HepG2 (cell line): ENCODE data around the gene TSPAN9. TPM values are rescaled to one million over a fixed set of nuclear protein-coding genes. Genes with fewer than 3 reads are reported as not detected.

Experiments
- ATF3 ChIP-seq: sonication (generic); formaldehyde crosslinking; IDR thresholded peaks from 2 replicates; pipeline ENCODE4 v1.4.0; 2020; ENCODE audit warnings: missing genetic modification reagents
- LRRFIP1 ChIP-seq: sonication (generic); formaldehyde crosslinking; conservative IDR thresholded peaks from 2 replicates; pipeline ENCODE4 v1.4.0; 2020; ENCODE audit warnings: missing genetic modification reagents
- SNAPC2 ChIP-seq: sonication (generic); formaldehyde crosslinking; IDR thresholded peaks from 2 replicates; pipeline ENCODE4 v1.8.1; 2022; ENCODE audit warnings: mild to moderate bottlenecking, missing genetic modification reagents
- ZIK1 ChIP-seq: sonication (generic); formaldehyde crosslinking; IDR thresholded peaks from 2 replicates; pipeline ENCODE4 v1.5.0; 2020; ENCODE audit warnings: mild to moderate bottlenecking, low read depth, missing genetic modification reagents, borderline replicate concordance
- ZNF501 ChIP-seq: sonication (generic); formaldehyde crosslinking; IDR thresholded peaks from 2 replicates; pipeline ENCODE4 v1.5.1; 2020; ENCODE audit warnings: mild to moderate bottlenecking, moderate library complexity, missing genetic modification reagents
- ZNF574 ChIP-seq: sonication (generic); formaldehyde crosslinking; IDR thresholded peaks from 2 replicates; pipeline ENCODE4 v1.4.0; 2020; ENCODE audit warnings: missing genetic modification reagents
- ZNF781 ChIP-seq: sonication (generic); formaldehyde crosslinking; IDR thresholded peaks from 2 replicates; pipeline ENCODE4 v1.5.1; 2020; ENCODE audit warnings: borderline replicate concordance, mild to moderate bottlenecking, missing genetic modification reagents; ENCODE audit errors: not compliant biosample characterization
- polyA plus RNA-seq, 8 experiments: library from polyadenylated mRNA; depleted of rRNA in 3 of 8; stranded (reverse) in 7 of 8; unstranded in 1 of 8; fragments of >200 nt; fragmentation: Illumina TruSeq in 4 of 8; extraction: Trizol in 4 of 8; gene quantifications; 2 replicates each; pipeline versions ENCODE4 v1.2.1 to v1.2.3, GENCODE V29; 2011 to 2016; ENCODE audit warnings: low read depth in 4 of 8, missing spikeins in 1 of 8, mixed read lengths in 1 of 8; ENCODE audit not compliant: insufficient read depth in 1 of 8
- total RNA-seq, 5 experiments: library from RNA; depleted of rRNA; stranded (reverse); fragments of >200 nt; fragmentation: Illumina TruSeq; extraction: Trizol; gene quantifications; 2 replicates each; pipeline ENCODE4 v1.2.3, GENCODE V29; 2016; ENCODE audit warnings: low read depth in 1 of 5

The TSPAN9 gene
- total and polyA plus RNA-seq, 2 of the 13 experiments (the other 11 are each of a cell fraction or from before 2014, with no cell fraction given), result 18.1 to 42.3 TPM

- TF ChIP-seq LRRFIP1 (no peak), ZNF781 (no peak), ZIK1 (CRISPR knock-in tag) (no peak), SNAPC2 (no peak), ZNF501 (CRISPR knock-in tag) (no peak), ZNF574 (CRISPR knock-in tag) (no peak), ATF3 (CRISPR knock-in tag) (no peak)
These were observed 146.7 kb downstream of the TSPAN9 start (continued) for GRCh38 chr12:3223601-3224529.
